Adipose tissue (tissue), 3 donors: ENCODE data around the gene TTLL10. TPM values are rescaled to one million over a fixed set of nuclear protein-coding genes. Genes with fewer than 3 reads are reported as not detected.
"Not testable (repeated sequence)": the region's sequence is repeated elsewhere in the genome, so short reads cannot be mapped to it uniquely, and the experiment has no call there.

Source experiments
- H3K27ac ChIP-seq: one replicate; pipeline ENCODE4 v1.5.1; 2013; ENCODE audit warnings: low read depth, low read length
- WGBS, 3 donors: extraction: QIAGEN DNeasy Blood & Tissue Kit; methylation state at CpG; one replicate each; pipeline ENCODE4 v1.1.7; 2013; 5-methylcytosine and 5-hydroxymethylcytosine counted together
- polyA plus RNA-seq, 3 donors: library from polyadenylated mRNA; stranded (reverse); fragments of 200-250 nt; gene quantifications; one replicate each; pipeline ENCODE4 v1.2.3, GENCODE V29; 2013
- donor health status: healthy with polysubstance abuse.
- donor health status: Bipolar disorder and iron deficiency.
- donor health status: healthy.

The TTLL10 gene
- polyA plus RNA-seq, 3 donors = 0.13 to 0.98 (median 0.45) TPM

GRCh38 chr1:1179983-1180861 lies 6.5 kb downstream of the TTLL10 start:
- H3K27ac ChIP-seq = no peak overlapping the region
- WGBS, 3 donors = 69 to 87% (median 75%) methylated on average over 41 to 51 of the region's 51 CpGs

- 82 to 93% (median 85%) methylated on average over 26 of the region's 26 CpGs for WGBS, 3 donors
- H3K27ac ChIP-seq = no peak overlapping the region
Measured at GRCh38 chr1:1181129-1181937, 7.7 kb downstream of the TTLL10 start.

GRCh38 chr1:1181938-1182410 lies 8.3 kb downstream of the TTLL10 start:
- WGBS, 3 donors = 58 to 82% (median 67%) methylated on average over 20 to 21 of the region's 21 CpGs
- no peak overlapping the region for H3K27ac ChIP-seq

GRCh38 chr1:1182491-1183220 lies 9.0 kb downstream of the TTLL10 start:
- H3K27ac ChIP-seq = no peak overlapping the region
- 38 to 78% (median 40%) methylated on average over 38 to 39 of the region's 39 CpGs for WGBS, 3 donors

- H3K27ac ChIP-seq = no peak overlapping the region
- WGBS, 3 donors = 58 to 73% (median 59%) methylated on average over 14 to 21 of the region's 21 CpGs
Measured at GRCh38 chr1:1183221-1183747, 9.6 kb downstream of the TTLL10 start.

GRCh38 chr1:1183833-1184775 lies 10.4 kb downstream of the TTLL10 start:
- WGBS, 3 donors = 83 to 88% (median 87%) methylated on average over 30 to 32 of the region's 33 CpGs
- H3K27ac ChIP-seq = no peak overlapping the region

- H3K27ac ChIP-seq = no peak overlapping the region
- 87 to 91% (median 90%) methylated on average over 31 of the region's 31 CpGs for WGBS, 3 donors
Measured at GRCh38 chr1:1185101-1185765, 11.6 kb downstream of the TTLL10 start.

- no peak overlapping the region for H3K27ac ChIP-seq
Measured at GRCh38 chr1:1187938-1188337, 14.3 kb downstream of the TTLL10 start.

GRCh38 chr1:1189111-1189510 lies 15.4 kb downstream of the TTLL10 start:
- no peak overlapping the region for H3K27ac ChIP-seq
- WGBS, 3 donors = 43 to 89% (median 51%) methylated on average over 5 of the region's 5 CpGs

GRCh38 chr1:1191734-1192133 lies 18.1 kb downstream of the TTLL10 start:
- WGBS, 3 donors = 82 to 94% (median 91%) methylated on average over 11 of the region's 11 CpGs

GRCh38 chr1:1194723-1195122 lies 21.0 kb downstream of the TTLL10 start:
- H3K27ac ChIP-seq = no peak overlapping the region
- WGBS, 3 donors = 68 to 97% (median 95%) methylated on average over 3 of the region's 3 CpGs

More at GRCh38 chr1:1191734-1192133, 18.1 kb downstream of the TTLL10 start:
- no peak overlapping the region for H3K27ac ChIP-seq

- H3K27ac ChIP-seq = not testable (repeated sequence)
- whole genome bisulfite sequencing, 3 donors = 84 to 99% (median 96%) methylated on average over 6 of the region's 6 CpGs
Measured at GRCh38 chr1:1195726-1196125, 22.0 kb downstream of the TTLL10 start.

GRCh38 chr1:1196431-1197187 lies 22.9 kb downstream of the TTLL10 start:
- WGBS, 3 donors = 83 to 88% (median 87%) methylated on average over 13 of the region's 13 CpGs
- H3K27ac ChIP-seq = no peak overlapping the region

- WGBS, 3 donors = 86 to 95% (median 90%) methylated on average over 4 to 8 of the region's 8 CpGs
- no peak overlapping the region for H3K27ac ChIP-seq
Measured at GRCh38 chr1:1197188-1197500, 23.5 kb downstream of the TTLL10 start.

- 90 to 94% (median 93%) methylated on average over 36 to 48 of the region's 48 CpGs for WGBS, 3 donors
Measured at GRCh38 chr1:1197551-1198422, 24.1 kb downstream of the TTLL10 start.

More at GRCh38 chr1:1197551-1198422, 24.1 kb downstream of the TTLL10 start:
- no peak overlapping the region for H3K27ac ChIP-seq
